HEK293T (cell line): ENCODE data around the gene ARMC2.
"Not testable (repeated sequence)": the region's sequence is repeated elsewhere in the genome, so short reads cannot be mapped to it uniquely, and the experiment has no call there.

Experiments used
- ARNT ChIP-seq: fragments of 450-650 bp; IDR thresholded peaks from 2 replicates; pipeline ENCODE4 v1.6.1; 2017; ENCODE audit warnings: mild to moderate bottlenecking
- BHLHE40 ChIP-seq: fragments of 450-650 bp; IDR thresholded peaks from 2 replicates; pipeline ENCODE4 v1.6.1; 2016; ENCODE audit warnings: mild to moderate bottlenecking, moderate library complexity, borderline replicate concordance
- CTBP1 ChIP-seq: fragments of 450-650 bp; IDR thresholded peaks from 2 replicates; pipeline ENCODE4 v1.6.1; 2016; ENCODE audit warnings: borderline replicate concordance
- FOXA1 ChIP-seq: fragments of 450-650 bp; IDR thresholded peaks from 2 replicates; pipeline ENCODE4 v1.6.1; 2016; ENCODE audit warnings: mild to moderate bottlenecking
- FOXK2 ChIP-seq: fragments of 450-650 bp; IDR thresholded peaks from 2 replicates; pipeline ENCODE4 v1.6.1; 2016; ENCODE audit warnings: mild to moderate bottlenecking
- FOXM1 ChIP-seq: fragments of 450-650 bp; IDR thresholded peaks from 2 replicates; pipeline ENCODE4 v1.6.1; 2017; ENCODE audit warnings: mild to moderate bottlenecking, borderline replicate concordance
- L3MBTL2 ChIP-seq: fragments of 450-650 bp; conservative IDR thresholded peaks from 2 replicates; pipeline ENCODE4 v1.6.1; 2016; ENCODE audit warnings: mild to moderate bottlenecking
- NFRKB ChIP-seq: fragments of 450-650 bp; IDR thresholded peaks from 2 replicates; pipeline ENCODE4 v1.6.1; 2016; ENCODE audit warnings: mild to moderate bottlenecking, moderate library complexity
- SP1 ChIP-seq: fragments of 450-650 bp; IDR thresholded peaks from 2 replicates; pipeline ENCODE4 v1.6.1; 2017
- SUZ12 ChIP-seq: fragments of 450-650 bp; IDR thresholded peaks from 2 replicates; pipeline ENCODE4 v1.6.1; 2016; ENCODE audit warnings: mild to moderate bottlenecking
- TARDBP ChIP-seq: fragments of 450-650 bp; IDR thresholded peaks from 2 replicates; pipeline ENCODE4 v1.6.1; 2016

DNA sequence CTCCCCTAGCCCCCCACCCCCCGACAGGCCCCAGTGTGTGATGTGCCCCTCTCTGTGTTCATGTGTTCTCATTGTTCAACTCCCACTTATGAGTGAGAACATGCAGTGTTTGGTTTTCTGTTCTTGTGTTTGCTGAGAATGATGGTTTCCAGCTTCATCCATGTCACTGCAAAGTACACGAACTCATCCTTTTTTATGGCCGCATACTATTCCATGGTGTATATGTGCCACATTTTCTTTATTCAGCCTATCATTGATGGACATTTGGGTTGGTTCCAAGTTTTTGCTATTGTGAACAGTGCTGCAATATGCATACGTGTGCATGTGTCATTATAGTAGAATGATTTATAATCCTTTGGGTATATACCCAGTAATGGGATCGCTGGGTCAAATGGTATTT lies 42.7 kb downstream of the ARMC2 start:
- not testable (repeated sequence) for TF ChIP-seq L3MBTL2, TARDBP, BHLHE40, SP1, CTBP1, FOXK2, ARNT, SUZ12, NFRKB, FOXM1, FOXA1
